HCT116 (cell line): Measurements from ENCODE around the gene OR1J1. TPM values are rescaled to one million over a fixed set of nuclear protein-coding genes. Genes with fewer than 3 reads are reported as not detected.

ENCODE experiments used
- ATAC-seq: fragments of 200-7000 bp; cut with Tn5 transposase; 2 replicates; pipeline ENCODE4 v1.9.1; 2020; ENCODE audit warnings: mild to moderate bottlenecking, moderate library complexity
- BruUV-seq: library from RNA; stranded (reverse); fragments of 400-500 nt; replicated peaks from 2 replicates; lab custom pipeline; 2021; lab: Mats Ljungman, UMichigan
- CTCF ChIA-PET: fragments of 300-600 bp; sonication (Branson Sonifier 250); formaldehyde crosslinking; loops from one replicate; lab custom pipeline; 2021; ENCODE audit warnings: antibody characterized with exemption; lab: Charles Lee
- POLR2A ChIA-PET: fragments of 300-600, 350-600 bp; sonication (Branson Sonifier 250); formaldehyde crosslinking; loops from one replicate; lab custom pipeline; 2021; ENCODE audit warnings: antibody characterized with exemption; lab: Charles Lee
- RAD21 ChIA-PET, 2 experiments: fragments of 300-600 bp; sonication (Branson Sonifier 250); formaldehyde crosslinking; loops; one replicate each; lab custom pipeline; 2023; ENCODE audit warnings: low total read pairs in 2 of 2; ENCODE audit not compliant: uncharacterized antibody in 2 of 2, unreplicated experiment in 2 of 2, low non-redundant PET in 1 of 2; lab: Charles Lee
- DNase-seq: peaks from one replicate; pipeline ENCODE4 v3.0.0-alpha.2; 2010; ENCODE audit warnings: low read depth, low spot score
- H2AFZ ChIP-seq: fragments of 200-600 bp; shearing (Covaris generic), sonication (generic); 2 replicates; pipeline ENCODE4 v1.6.1; 2017; ENCODE audit warnings: low read depth, mixed run types, mixed read lengths, antibody characterized with exemption, low read length; ENCODE audit not compliant: poor library complexity, severe bottlenecking
- H3K27ac ChIP-seq: 2 replicates; pipeline ENCODE4 v1.5.1; 2012; ENCODE audit warnings: low read depth, low read length
- H3K27me3 ChIP-seq: fragments of 200-600 bp; sonication (generic); 2 replicates; pipeline ENCODE4 v1.6.1; 2016; ENCODE audit warnings: mixed run types, low read length, mixed read lengths; ENCODE audit not compliant: insufficient read depth
- H3K36me3 ChIP-seq, 2 experiments: fragments of 200-500 bp in 1 of 2; fragments of 200-600 bp in 1 of 2; sonication (Bioruptor generic) in 1 of 2; sonication (generic) in 1 of 2; 2 replicates each; pipeline versions ENCODE4 v1.5.1 to v1.6.1; 2014 to 2016; ENCODE audit warnings: low read length in 2 of 2, inconsistent platforms in 1 of 2, mixed read lengths in 1 of 2, mixed run types in 1 of 2; ENCODE audit not compliant: insufficient read depth in 2 of 2, control insufficient read depth in 1 of 2
- H3K4me1 ChIP-seq, 2 experiments: fragments of 200-600 bp in 1 of 2; sonication (generic) in 1 of 2; 2 replicates each; pipeline versions ENCODE4 v1.5.1 to v1.6.1; 2012 to 2017; ENCODE audit warnings: low read length in 2 of 2, inconsistent platforms in 1 of 2, mild to moderate bottlenecking in 1 of 2, mixed read lengths in 1 of 2, mixed run types in 1 of 2, moderate library complexity in 1 of 2; ENCODE audit not compliant: insufficient read depth in 2 of 2, control insufficient read depth in 1 of 2
- H3K4me2 ChIP-seq: fragments of 200-600 bp; sonication (generic); 2 replicates; pipeline ENCODE4 v1.6.1; 2017; ENCODE audit warnings: mixed run types, low read length, mixed read lengths
- H3K4me3 ChIP-seq, 2 experiments: fragments of 200-600 bp in 1 of 2; sonication (generic) in 1 of 2; replicated peaks in 1 of 2; 2 replicates each; pipeline ENCODE4 v1.5.1; 2011 to 2016; ENCODE audit warnings: low read length in 2 of 2, control low read depth in 1 of 2, low read depth in 1 of 2, mild to moderate bottlenecking in 1 of 2, mixed read lengths in 1 of 2, mixed run types in 1 of 2
- H3K79me2 ChIP-seq: fragments of 200-600 bp; sonication (generic); 2 replicates; pipeline ENCODE4 v1.6.1; 2017; ENCODE audit warnings: mild to moderate bottlenecking, mixed run types, low read length, moderate library complexity, mixed read lengths; ENCODE audit not compliant: insufficient read depth
- H3K9ac ChIP-seq: fragments of 200-600 bp; sonication (generic); 2 replicates; pipeline ENCODE4 v1.6.1; 2016; ENCODE audit warnings: low read length, mixed read lengths
- H3K9me2 ChIP-seq: fragments of 200-600 bp; sonication (generic), shearing (Covaris generic); 2 replicates; pipeline ENCODE4 v1.6.1; 2017; ENCODE audit warnings: mixed run types, mild to moderate bottlenecking, moderate library complexity; ENCODE audit not compliant: insufficient read depth
- H3K9me3 ChIP-seq, 2 experiments: fragments of 200-500 bp in 1 of 2; fragments of 200-600 bp in 1 of 2; sonication (Bioruptor generic) in 1 of 2; sonication (generic) in 1 of 2; 2 replicates each; pipeline ENCODE4 v1.6.1; 2014 to 2017; ENCODE audit warnings: low read length in 2 of 2, mixed read lengths in 2 of 2, inconsistent platforms in 1 of 2, low read depth in 1 of 2, mild to moderate bottlenecking in 1 of 2, mixed run types in 1 of 2, moderate library complexity in 1 of 2; ENCODE audit not compliant: control insufficient read depth in 1 of 2, insufficient read depth in 1 of 2
- H4K20me1 ChIP-seq: fragments of 200-600 bp; sonication (generic), shearing (Covaris generic); 2 replicates; pipeline ENCODE4 v1.6.1; 2017; ENCODE audit warnings: mixed run types, mild to moderate bottlenecking, moderate library complexity; ENCODE audit not compliant: insufficient read depth
- ATF3 ChIP-seq: IDR thresholded peaks from 2 replicates; pipeline ENCODE4 v1.6.1; 2012
- CBX3 ChIP-seq: IDR thresholded peaks from 2 replicates; pipeline ENCODE4 v1.6.1; 2012; ENCODE audit warnings: low read depth
- CEBPB ChIP-seq: IDR thresholded peaks from 2 replicates; pipeline ENCODE4 v1.6.1; 2012; ENCODE audit warnings: low read depth
- EGR1 ChIP-seq: IDR thresholded peaks from 2 replicates; pipeline ENCODE4 v1.6.1; 2012; ENCODE audit warnings: low read depth
- ELF1 ChIP-seq: IDR thresholded peaks from 2 replicates; pipeline ENCODE4 v1.6.1; 2012; ENCODE audit warnings: low read depth, borderline replicate concordance
- EZH2 ChIP-seq: fragments of 200-600 bp; sonication (generic); IDR thresholded peaks from 2 replicates; pipeline ENCODE4 v1.6.1; 2017; ENCODE audit warnings: antibody characterized with exemption, mixed run types
- EZH2phosphoT487 ChIP-seq: fragments of 200-600 bp; IDR thresholded peaks from 2 replicates; pipeline ENCODE4 v1.6.1; 2018; ENCODE audit warnings: antibody characterized with exemption, borderline replicate concordance
- FOSL1 ChIP-seq: IDR thresholded peaks from 2 replicates; pipeline ENCODE4 v1.6.1; 2012; ENCODE audit warnings: low read depth
- MAX ChIP-seq: IDR thresholded peaks from 2 replicates; pipeline ENCODE4 v1.6.1; 2012
- POLR2A ChIP-seq: IDR thresholded peaks from 2 replicates; pipeline ENCODE4 v1.7.0; 2011; ENCODE audit warnings: borderline replicate concordance; ENCODE audit not compliant: insufficient read depth, insufficient read length; ENCODE audit errors: extremely low read depth
- POLR2AphosphoS5 ChIP-seq: IDR thresholded peaks from 2 replicates; pipeline ENCODE4 v1.6.1; 2011; ENCODE audit warnings: mild to moderate bottlenecking, low read depth, low read length, moderate library complexity
- REST ChIP-seq: IDR thresholded peaks from 2 replicates; pipeline ENCODE4 v1.6.1; 2012; ENCODE audit warnings: low read depth
- SIN3A ChIP-seq: IDR thresholded peaks from 2 replicates; pipeline ENCODE4 v1.6.1; 2012; ENCODE audit warnings: low read depth
- SP1 ChIP-seq: IDR thresholded peaks from 2 replicates; pipeline ENCODE4 v1.6.1; 2012; ENCODE audit warnings: low read depth
- SRF ChIP-seq: IDR thresholded peaks from 2 replicates; pipeline ENCODE4 v1.6.1; 2012; ENCODE audit warnings: low read depth
- TCF7L2 ChIP-seq: IDR thresholded peaks from 2 replicates; pipeline ENCODE4 v1.7.0; 2011; ENCODE audit warnings: borderline replicate concordance, inconsistent platforms; ENCODE audit not compliant: insufficient read depth, insufficient read length; ENCODE audit errors: extremely low read depth
- ZBTB33 ChIP-seq: IDR thresholded peaks from 2 replicates; pipeline ENCODE4 v1.6.1; 2011; ENCODE audit warnings: mild to moderate bottlenecking, low read length, moderate library complexity; ENCODE audit not compliant: insufficient replicate concordance; ENCODE audit errors: extremely low read depth
- ZFX ChIP-seq: fragments of 450-650 bp; IDR thresholded peaks from 2 replicates; pipeline ENCODE4 v1.6.1; 2017
- intact Hi-C: fragments of 100-400 bp; cut with micrococcal nuclease; formaldehyde crosslinking; loops from 2 replicates; pipeline ENCODE4 v1.10.0; 2022
- total RNA-seq: library from RNA; stranded (reverse); gene quantifications from one replicate; pipeline ENCODE4 v1.2.1, GENCODE V29; 2021; ENCODE audit not compliant: unreplicated experiment
- TF ChIP-seq, protein P1 (sequence below), 3 experiments: fragments of 200-600 bp in 1 of 3; sonication (generic) in 1 of 3; IDR thresholded peaks in 2 of 3; conservative IDR thresholded peaks in 1 of 3; 2 replicates each; pipeline ENCODE4 v1.5.1; 2012 to 2017; ENCODE audit warnings: low read depth in 2 of 3, low read length in 2 of 3, antibody characterized with exemption in 1 of 3, borderline replicate concordance in 1 of 3, control low read depth in 1 of 3, mild to moderate bottlenecking in 1 of 3, mixed read lengths in 1 of 3, mixed run types in 1 of 3, moderate library complexity in 1 of 3; ENCODE audit not compliant: insufficient read depth in 1 of 3

Gene OR1J1
- total RNA-seq, 1 experiment from 2014 or later: not detected

DNA sequence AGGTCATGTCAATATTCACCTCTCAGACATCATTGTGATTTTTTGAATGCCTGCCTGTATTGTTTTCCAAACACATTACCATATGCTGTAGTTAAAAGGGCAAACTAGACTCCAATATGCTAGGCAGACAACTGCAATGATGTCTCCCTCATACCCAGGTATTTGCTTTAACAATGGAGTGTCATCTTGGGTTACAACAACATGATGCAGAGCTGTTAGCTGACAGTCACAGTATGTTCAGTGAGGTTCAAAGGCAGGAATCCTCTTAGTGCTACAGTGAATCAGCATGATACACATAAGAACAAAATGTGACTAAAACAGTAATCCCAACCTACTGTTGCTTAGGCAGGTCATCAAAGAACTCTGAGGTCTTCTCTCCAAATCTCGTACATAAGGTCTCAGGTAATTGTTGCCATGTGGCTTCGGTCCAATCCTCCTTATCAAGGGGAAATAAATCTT is 24.0 kb downstream of the OR1J1 start:
- ChIA-PET RAD21 (no interaction called here), CTCF (interaction anchor here (0.9 to 2.5 kb wide), 6 partner anchors 10 to 355 kb away, joined by 3 to 18 read pairs (median 8); no protein-coding TSS in a partner anchor)
- H2AFZ ChIP-seq: no peak overlapping the region

More for the DNA sequence above, 24.0 kb downstream of the OR1J1 start:
- TF ChIP-seq CBX3 (no peak), FOSL1 (no peak), POLR2A (no peak), ZFX (no peak), ATF3 (no peak), SP1 (no peak), REST (no peak), SRF (no peak), ZBTB33 (no peak), EZH2phosphoT487 (no peak), POLR2AphosphoS5 (no peak), EZH2 (no peak), SIN3A (no peak), MAX (no peak), ELF1 (no peak), EGR1 (no peak), TCF7L2 (no peak), CEBPB (no peak)
- TF ChIP-seq, protein P1, sequence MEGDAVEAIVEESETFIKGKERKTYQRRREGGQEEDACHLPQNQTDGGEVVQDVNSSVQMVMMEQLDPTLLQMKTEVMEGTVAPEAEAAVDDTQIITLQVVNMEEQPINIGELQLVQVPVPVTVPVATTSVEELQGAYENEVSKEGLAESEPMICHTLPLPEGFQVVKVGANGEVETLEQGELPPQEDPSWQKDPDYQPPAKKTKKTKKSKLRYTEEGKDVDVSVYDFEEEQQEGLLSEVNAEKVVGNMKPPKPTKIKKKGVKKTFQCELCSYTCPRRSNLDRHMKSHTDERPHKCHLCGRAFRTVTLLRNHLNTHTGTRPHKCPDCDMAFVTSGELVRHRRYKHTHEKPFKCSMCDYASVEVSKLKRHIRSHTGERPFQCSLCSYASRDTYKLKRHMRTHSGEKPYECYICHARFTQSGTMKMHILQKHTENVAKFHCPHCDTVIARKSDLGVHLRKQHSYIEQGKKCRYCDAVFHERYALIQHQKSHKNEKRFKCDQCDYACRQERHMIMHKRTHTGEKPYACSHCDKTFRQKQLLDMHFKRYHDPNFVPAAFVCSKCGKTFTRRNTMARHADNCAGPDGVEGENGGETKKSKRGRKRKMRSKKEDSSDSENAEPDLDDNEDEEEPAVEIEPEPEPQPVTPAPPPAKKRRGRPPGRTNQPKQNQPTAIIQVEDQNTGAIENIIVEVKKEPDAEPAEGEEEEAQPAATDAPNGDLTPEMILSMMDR (IDR thresholded peaks at IDR 0.05 in 2 of 3, conservative IDR thresholded peaks at IDR 0.05 in 1 of 3; ENCODE audit: borderline replicate concordance in 1 of 3, insufficient read depth in 1 of 3, low read depth in 2 of 3, low read length in 2 of 3): no peak
- H3K4me1 ChIP-seq: peaks cover 0 to 7% of the 10 kb centered on the region in 2 experiments; a peak in 1 of 4 replicates
- H3K9me2 ChIP-seq: no peaks in the 10 kb centered on the region
- no peak overlapping the region for H3K27ac ChIP-seq
- H3K4me3 ChIP-seq: no peak overlapping the region
- H3K9ac ChIP-seq: no peak overlapping the region
- H3K79me2 ChIP-seq: no peaks in the 10 kb centered on the region
- DNase-seq (no peak), ATAC-seq (no peak; the same call in 1 of the 2 replicates)
- H3K36me3 ChIP-seq: no peaks in the 10 kb centered on the region
- no peaks in the 10 kb centered on the region for H3K27me3 ChIP-seq
- no TSS peak for BruUV-seq
- POLR2A ChIA-PET: no interaction called here
- H4K20me1 ChIP-seq: no peaks in the 10 kb centered on the region
- no peak overlapping the region for H3K4me2 ChIP-seq
- intact Hi-C loops: loop anchor here (1.0 kb wide), 5 partner anchors 74 to 358 kb away; no protein-coding TSS in a partner anchor
- no peaks in the 10 kb centered on the region for H3K9me3 ChIP-seq
